SK-N-SH (cell line): Measurements from ENCODE around the gene CRISPLD2. TPM values are rescaled to one million over a fixed set of nuclear protein-coding genes. Genes with fewer than 3 reads are reported as not detected.

Source experiments
- CTCF ChIA-PET: fragments of 300-600, 350-600 bp; formaldehyde crosslinking; extraction: SDS; loops from one replicate; lab custom pipeline; 2021; lab: Yijun Ruan, JAX
- POLR2A ChIA-PET: fragments of 350-600 bp; sonication (Branson Sonifier 250); formaldehyde crosslinking; extraction: SDS; loops from one replicate; lab custom pipeline; 2020; ENCODE audit warnings: antibody characterized with exemption, inconsistent platforms; lab: Yijun Ruan, JAX
- DNase-seq: peaks from one replicate; pipeline ENCODE4 v3.0.0; 2012
- H2AFZ ChIP-seq: fragments of 200-600 bp; sonication (generic); 2 replicates; pipeline ENCODE4 v1.8.1; 2016; ENCODE audit warnings: antibody characterized with exemption, mild to moderate bottlenecking, low read depth
- H3F3A ChIP-seq: fragments of 200-600 bp; sonication (generic); replicated peaks from 2 replicates; pipeline ENCODE3; 2016; ENCODE audit warnings: antibody characterized with exemption, mild to moderate bottlenecking; ENCODE audit not compliant: insufficient read depth
- H3K27ac ChIP-seq, 2 experiments: fragments of 200-500 bp in 1 of 2; fragments of 200-600 bp in 1 of 2; sonication (Bioruptor generic) in 1 of 2; sonication (generic), shearing (Covaris generic) in 1 of 2; 2 replicates each; pipeline versions ENCODE4 v1.5.1 to v1.6.1; 2014 to 2016; ENCODE audit warnings: low read depth in 2 of 2, inconsistent platforms in 1 of 2, low read length in 1 of 2, mild to moderate bottlenecking in 1 of 2, mixed read lengths in 1 of 2
- H3K27me3 ChIP-seq: fragments of 200-600 bp; sonication (generic), shearing (Covaris generic); 2 replicates; pipeline ENCODE4 v1.6.1; 2016; ENCODE audit warnings: mixed run types; ENCODE audit not compliant: insufficient read depth
- H3K36me3 ChIP-seq, 2 experiments: fragments of 200-500 bp in 1 of 2; fragments of 200-600 bp in 1 of 2; sonication (Bioruptor generic) in 1 of 2; sonication (generic) in 1 of 2; replicated peaks in 1 of 2; 2 replicates each; pipeline versions ENCODE3 to v1.5.1; 2014 to 2016; ENCODE audit warnings: low read length in 1 of 2, mild to moderate bottlenecking in 1 of 2; ENCODE audit not compliant: insufficient read depth in 2 of 2, control insufficient read depth in 1 of 2
- H3K4me1 ChIP-seq, 2 experiments: fragments of 200-500 bp in 1 of 2; fragments of 200-600 bp in 1 of 2; sonication (Bioruptor generic) in 1 of 2; sonication (generic), shearing (Covaris generic) in 1 of 2; 2 replicates each; pipeline versions ENCODE4 v1.5.1 to v1.6.1; 2014 to 2016; ENCODE audit warnings: low read depth in 1 of 2, low read length in 1 of 2, mixed run types in 1 of 2; ENCODE audit not compliant: insufficient read depth in 2 of 2, control insufficient read depth in 1 of 2
- H3K4me2 ChIP-seq: fragments of 200-600 bp; sonication (generic), shearing (Covaris generic); 2 replicates; pipeline ENCODE4 v1.6.1; 2017; ENCODE audit warnings: mixed run types
- H3K4me3 ChIP-seq, 2 experiments: fragments of 200-500 bp in 1 of 2; fragments of 200-600 bp in 1 of 2; sonication (Bioruptor generic) in 1 of 2; sonication (generic), shearing (Covaris generic) in 1 of 2; 2 replicates each; pipeline versions ENCODE4 v1.5.1 to v1.8.1; 2014 to 2016; ENCODE audit warnings: low read depth in 2 of 2, inconsistent platforms in 1 of 2, low read length in 1 of 2, mild to moderate bottlenecking in 1 of 2, mixed read lengths in 1 of 2, moderate library complexity in 1 of 2
- H3K79me2 ChIP-seq: fragments of 200-600 bp; sonication (generic); 2 replicates; pipeline ENCODE4 v1.8.1; 2017; ENCODE audit warnings: mild to moderate bottlenecking; ENCODE audit not compliant: insufficient read depth
- H3K9ac ChIP-seq: fragments of 200-600 bp; sonication (generic); 2 replicates; pipeline ENCODE4 v1.6.1; 2017; ENCODE audit warnings: mixed run types
- H3K9me2 ChIP-seq: fragments of 200-600 bp; sonication (generic); 2 replicates; pipeline ENCODE4 v1.6.1; 2017; ENCODE audit warnings: mixed run types
- H3K9me3 ChIP-seq: fragments of 200-600 bp; sonication (generic); 2 replicates; pipeline ENCODE4 v1.6.1; 2017; ENCODE audit warnings: mixed run types, mild to moderate bottlenecking, moderate library complexity
- H4K20me1 ChIP-seq: fragments of 200-600 bp; sonication (generic); 2 replicates; pipeline ENCODE4 v1.6.1; 2017; ENCODE audit warnings: mild to moderate bottlenecking, mixed run types; ENCODE audit not compliant: insufficient read depth
- CHD2 ChIP-seq: fragments of 150-350 bp; IDR thresholded peaks from 2 replicates; pipeline ENCODE4 v1.6.1; 2018; ENCODE audit warnings: low read length; ENCODE audit not compliant: partially characterized antibody
- FOSL2 ChIP-seq: IDR thresholded peaks from 2 replicates; pipeline ENCODE4 v1.4.0; 2012; ENCODE audit warnings: low read depth, mild to moderate bottlenecking, moderate library complexity, borderline replicate concordance
- GATA2 ChIP-seq: sonication (generic); formaldehyde crosslinking; IDR thresholded peaks from 2 replicates; pipeline ENCODE4 v1.5.0; 2020; ENCODE audit warnings: mild to moderate bottlenecking, missing genetic modification reagents
- IRF3 ChIP-seq: fragments of 150-350 bp; IDR thresholded peaks from 2 replicates; pipeline ENCODE4 v1.6.1; 2016; ENCODE audit warnings: mild to moderate bottlenecking, low read depth, low read length
- MEF2A ChIP-seq: IDR thresholded peaks from 2 replicates; pipeline ENCODE4 v1.4.0; 2012; ENCODE audit warnings: low read depth, borderline replicate concordance
- NRF1 ChIP-seq: IDR thresholded peaks from 2 replicates; pipeline ENCODE4 v1.6.1; 2012; ENCODE audit warnings: low read depth, mild to moderate bottlenecking, low read length
- POLR2AphosphoS5 ChIP-seq: IDR thresholded peaks from 2 replicates; pipeline ENCODE4 v1.6.1; 2012; ENCODE audit warnings: low read depth, low read length
- RAD21 ChIP-seq: IDR thresholded peaks from 2 replicates; pipeline ENCODE4 v1.6.1; 2012; ENCODE audit warnings: mild to moderate bottlenecking, low read length
- REST ChIP-seq: IDR thresholded peaks from 2 replicates; pipeline ENCODE4 v1.6.1; 2012; ENCODE audit warnings: mild to moderate bottlenecking, low read depth, low read length, moderate library complexity
- RFX5 ChIP-seq: IDR thresholded peaks from 2 replicates; pipeline ENCODE4 v1.6.1; 2012; ENCODE audit warnings: mild to moderate bottlenecking, improper control_type of control experiment, low read length
- SMC3 ChIP-seq: IDR thresholded peaks from 2 replicates; pipeline ENCODE4 v1.6.1; 2012; ENCODE audit warnings: low read depth, low read length, improper control_type of control experiment
- TAF1 ChIP-seq: IDR thresholded peaks from 2 replicates; pipeline ENCODE4 v1.6.1; 2012; ENCODE audit warnings: low read depth, mild to moderate bottlenecking, low read length, moderate library complexity, borderline replicate concordance
- USF1 ChIP-seq: IDR thresholded peaks from 2 replicates; pipeline ENCODE4 v1.4.0; 2012; ENCODE audit warnings: low read depth, borderline replicate concordance
- USF2 ChIP-seq: fragments of 150-350 bp; IDR thresholded peaks from 2 replicates; pipeline ENCODE4 v1.6.1; 2017; ENCODE audit warnings: antibody characterized with exemption, low read length, low read depth, borderline replicate concordance
- WGBS: methylation state at CpG from one replicate; pipeline ENCODE4 v1.1.6; 2017; ENCODE audit warnings: low lambda C conversion rate; 5-methylcytosine and 5-hydroxymethylcytosine counted together
- polyA plus RNA-seq, 3 experiments: library from polyadenylated mRNA; depleted of rRNA; stranded (reverse); fragments of >200 nt; gene quantifications; 2 replicates each; pipeline ENCODE4 v1.2.3, GENCODE V29; 2012

CRISPLD2 gene
- polyA plus RNA-seq, 1 of the 3 experiments (the other 2 are of a cell fraction), result 6.3 TPM

GRCh38 chr16:84786605-84787262 lies 33.1 kb upstream of the CRISPLD2 start:
- Histone ChIP-seq H3K9me2 (no peaks in the 10 kb centered on the region), H3K4me3 (no peak overlapping the region), H3F3A (peaks cover 3% of the 10 kb centered on the region), H3K79me2 (no peaks in the 10 kb centered on the region), H3K9me3 (no peaks in the 10 kb centered on the region), H3K4me2 (no peak overlapping the region), H4K20me1 (no peaks in the 10 kb centered on the region), H3K27ac (no peak overlapping the region; a peak in 1 of 4 replicates), H3K27me3 (no peaks in the 10 kb centered on the region), H3K4me1 (peaks cover 6 to 41% of the 10 kb centered on the region in 2 experiments; a peak in 3 of 4 replicates), H2AFZ (no peak overlapping the region), H3K9ac (no peak overlapping the region), H3K36me3 (no peaks in the 10 kb centered on the region)
- TF ChIP-seq GATA2 (CRISPR knock-in tag) (no peak), SMC3 (no peak), USF2 (no peak), RAD21 (no peak), IRF3 (no peak), FOSL2 (no peak), POLR2AphosphoS5 (no peak), REST (no peak), TAF1 (no peak), MEF2A (no peak), CHD2 (no peak), USF1 (no peak), NRF1 (no peak), RFX5 (no peak)
- CTCF ChIA-PET, result interaction anchor here (0.6 to 3.1 kb wide), 9 partner anchors 10 to 184 kb away, joined by 3 to 25 read pairs (median 4); no protein-coding TSS in a partner anchor
- DNase-seq, result no peak
- POLR2A ChIA-PET, result interaction anchor here (0.8 kb wide), 1 partner anchor 33 kb away, joined by 3 read pairs; no protein-coding TSS in a partner anchor
- 82% methylated on average over 4 of the region's 13 CpGs for WGBS
